Loucy (cell line): ENCODE data around the gene SUFU.

Experiments
- H2AFZ ChIP-seq: fragments of 200-600 bp; sonication (generic); 2 replicates; pipeline ENCODE4 v1.6.0; 2016; ENCODE audit warnings: antibody characterized with exemption, mild to moderate bottlenecking, low read length, moderate library complexity
- H3F3A ChIP-seq: fragments of 200-600 bp; 2 replicates; pipeline ENCODE4 v1.6.0; 2016; ENCODE audit warnings: antibody characterized with exemption, low read depth, mild to moderate bottlenecking
- H3K27me3 ChIP-seq: fragments of 200-600 bp; sonication (generic); 2 replicates; pipeline ENCODE4 v1.6.1; 2014; ENCODE audit warnings: low read length, mild to moderate bottlenecking; ENCODE audit not compliant: insufficient read depth, poor library complexity, severe bottlenecking
- H3K36me3 ChIP-seq: fragments of 200-600 bp; sonication (generic); 2 replicates; pipeline ENCODE4 v1.6.1; 2016; ENCODE audit warnings: low read length; ENCODE audit not compliant: insufficient read depth
- H3K4me1 ChIP-seq: fragments of 200-600 bp; sonication (generic); 2 replicates; pipeline ENCODE4 v1.5.1; 2014; ENCODE audit warnings: low read length, mild to moderate bottlenecking; ENCODE audit not compliant: insufficient read depth, poor library complexity, severe bottlenecking
- H3K4me2 ChIP-seq: fragments of 200-600 bp; sonication (generic); 2 replicates; pipeline ENCODE4 v1.6.0; 2014; ENCODE audit warnings: antibody characterized with exemption, low read length, low read depth, mild to moderate bottlenecking; ENCODE audit not compliant: poor library complexity, severe bottlenecking
- H3K4me3 ChIP-seq: fragments of 200-600 bp; sonication (generic); 2 replicates; pipeline ENCODE4 v1.5.1; 2014; ENCODE audit warnings: low read length, mild to moderate bottlenecking, mixed read lengths; ENCODE audit not compliant: poor library complexity, severe bottlenecking
- H3K79me2 ChIP-seq: fragments of 200-600 bp; sonication (generic); 2 replicates; pipeline ENCODE4 v1.6.1; 2014; ENCODE audit warnings: low read length; ENCODE audit not compliant: insufficient read depth
- H3K9ac ChIP-seq: fragments of 200-600 bp; sonication (generic); 2 replicates; pipeline ENCODE4 v1.6.0; 2014; ENCODE audit warnings: mild to moderate bottlenecking, low read depth, low read length, moderate library complexity; ENCODE audit not compliant: poor library complexity, severe bottlenecking
- H3K9me2 ChIP-seq: fragments of 200-600 bp; sonication (generic); replicated peaks from 2 replicates; pipeline ENCODE4 v1.6.1; 2016; ENCODE audit warnings: low read depth, low read length, mixed read lengths
- H3K9me3 ChIP-seq: fragments of 200-600 bp; sonication (generic); 2 replicates; pipeline ENCODE4 v1.6.1; 2014; ENCODE audit warnings: mild to moderate bottlenecking, antibody characterized with exemption, low read length, low read depth; ENCODE audit not compliant: insufficient read depth
- H4K20me1 ChIP-seq: fragments of 200-600 bp; sonication (generic); 2 replicates; pipeline ENCODE4 v1.6.0; 2014; ENCODE audit warnings: antibody characterized with exemption, low read length, mild to moderate bottlenecking; ENCODE audit not compliant: insufficient read depth, poor library complexity, severe bottlenecking
- CTCF ChIP-seq: fragments of 200-600 bp; sonication (generic); conservative IDR thresholded peaks from 2 replicates; pipeline ENCODE4 v1.5.1; 2014; ENCODE audit warnings: mild to moderate bottlenecking, antibody characterized with exemption, low read length
- EZH2phosphoT487 ChIP-seq: fragments of 200-600 bp; IDR thresholded peaks from 2 replicates; pipeline ENCODE4 v1.6.1; 2018; ENCODE audit warnings: antibody characterized with exemption, mild to moderate bottlenecking, moderate library complexity, borderline replicate concordance

Gene SUFU

GRCh38 chr10:102461187-102462054 lies 42.4 kb upstream of the SUFU start:
- no peaks in the 10 kb centered on the region for H3K27me3 ChIP-seq
- H3K9me2 ChIP-seq = no peaks in the 10 kb centered on the region
- H4K20me1 ChIP-seq = no peaks in the 10 kb centered on the region
- peaks cover 16% of the 10 kb centered on the region for H3K4me1 ChIP-seq
- H3F3A ChIP-seq = no peaks in the 10 kb centered on the region
- peak overlapping the region; percentile 87 for H3K4me3 ChIP-seq
- H3K36me3 ChIP-seq = no peaks in the 10 kb centered on the region
- H3K4me2 ChIP-seq = peak overlapping the region; percentile 98
- TF ChIP-seq CTCF (no peak), EZH2phosphoT487 (no peak)
- peak overlapping the region; percentile 99 for H2AFZ ChIP-seq
- H3K9me3 ChIP-seq = no peaks in the 10 kb centered on the region
- H3K9ac ChIP-seq = peak overlapping the region; percentile 69
- no peaks in the 10 kb centered on the region for H3K79me2 ChIP-seq

- Histone ChIP-seq H2AFZ (no peak overlapping the region), H3K9me2 (no peaks in the 10 kb centered on the region), H3K36me3 (no peaks in the 10 kb centered on the region), H3K27me3 (no peaks in the 10 kb centered on the region), H3K79me2 (no peaks in the 10 kb centered on the region), H4K20me1 (no peaks in the 10 kb centered on the region), H3K4me3 (no peak overlapping the region), H3K4me1 (peaks cover 16% of the 10 kb centered on the region), H3K9me3 (no peaks in the 10 kb centered on the region), H3K9ac (no peak overlapping the region), H3F3A (no peaks in the 10 kb centered on the region), H3K4me2 (peak overlapping the region; percentile 98)
- TF ChIP-seq CTCF (no peak), EZH2phosphoT487 (no peak)
Observed at GRCh38 chr10:102462512-102463054, 41.2 kb upstream of the SUFU start.

GRCh38 chr10:102463983-102464382 lies 39.8 kb upstream of the SUFU start:
- Histone ChIP-seq H3K4me1 (peaks cover 16% of the 10 kb centered on the region), H3K79me2 (no peaks in the 10 kb centered on the region), H4K20me1 (no peaks in the 10 kb centered on the region), H3K4me3 (no peak overlapping the region), H3K27me3 (no peaks in the 10 kb centered on the region), H3K4me2 (no peak overlapping the region), H3K36me3 (no peaks in the 10 kb centered on the region), H3K9ac (no peak overlapping the region), H3K9me2 (no peaks in the 10 kb centered on the region), H2AFZ (no peak overlapping the region), H3K9me3 (no peaks in the 10 kb centered on the region), H3F3A (no peaks in the 10 kb centered on the region)
- TF ChIP-seq CTCF (no peak), EZH2phosphoT487 (no peak)
